GM19099 (cell line): Measurements from ENCODE around the gene NHS.

Source experiments
- POLR2A ChIP-seq: IDR thresholded peaks from 3 replicates; pipeline ENCODE4 v1.6.1; 2011; ENCODE audit warnings: low read depth; ENCODE audit not compliant: insufficient read length; ENCODE audit errors: extremely low read depth

The NHS gene

GRCh38 chrX:17495052-17495451 lies 120.1 kb downstream of the NHS start:
- TF ChIP-seq POLR2A, result no peak

DNA sequence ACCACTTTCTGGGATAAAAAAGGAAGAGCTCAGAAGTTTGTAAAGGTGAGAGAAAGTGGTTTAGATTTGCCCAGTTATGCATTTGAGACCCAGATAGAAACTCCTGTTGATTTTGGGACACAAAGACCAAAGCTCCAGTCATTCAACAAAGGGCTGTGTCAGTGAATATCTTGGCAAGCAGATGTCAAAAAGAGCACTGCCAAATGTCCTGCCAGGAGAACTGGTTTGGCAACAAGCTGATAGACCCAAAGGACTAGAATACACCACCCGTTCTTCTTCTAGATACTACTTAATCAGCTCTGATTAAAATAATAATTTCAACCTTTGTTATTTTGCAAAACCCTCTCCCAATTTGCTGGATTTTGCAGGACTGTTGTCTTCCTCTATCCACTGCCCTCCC lies 121.4 kb downstream of the NHS start:
- no peak for TF ChIP-seq POLR2A

DNA sequence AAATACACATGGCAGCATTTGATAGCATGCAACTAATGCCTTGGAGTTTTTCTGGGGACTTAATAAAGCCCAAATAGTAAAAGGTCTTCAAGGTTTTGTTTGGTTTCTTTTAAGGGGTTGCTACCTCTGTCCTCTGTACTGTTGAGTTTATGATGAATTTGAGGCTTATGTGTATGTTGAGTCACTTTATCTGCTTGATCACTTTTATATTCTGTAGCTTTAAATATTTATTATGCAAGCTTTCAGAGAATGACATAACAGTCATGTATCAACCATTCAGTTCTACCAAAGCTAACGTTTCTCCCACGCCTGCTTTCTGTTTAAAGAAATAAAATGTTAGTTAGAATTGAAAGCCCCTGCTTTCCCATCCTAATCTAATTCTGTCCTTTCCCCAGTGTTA lies 122.2 kb downstream of the NHS start:
- no peak for TF ChIP-seq POLR2A

DNA sequence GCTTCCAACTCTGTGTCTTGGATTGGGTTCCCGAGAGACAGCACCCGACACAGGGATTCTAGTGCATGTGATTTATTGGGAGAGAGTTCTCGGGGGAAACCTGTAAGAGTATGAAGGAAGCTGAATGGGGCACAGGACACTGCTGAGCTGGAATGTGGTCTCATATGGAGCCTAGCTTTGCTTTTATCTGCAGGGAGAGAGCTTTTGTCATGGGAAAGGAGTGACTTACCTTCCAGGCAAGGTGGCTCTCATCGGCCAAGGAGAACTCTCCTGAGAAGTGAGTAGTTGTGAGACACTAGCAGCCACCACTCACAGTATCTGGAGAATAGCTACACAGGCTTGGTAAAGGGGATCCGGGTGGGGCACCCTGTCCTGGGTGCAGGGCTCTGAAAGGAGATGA lies 124.5 kb downstream of the NHS start:
- no peak for TF ChIP-seq POLR2A

- TF ChIP-seq POLR2A, result no peak
Observed at GRCh38 chrX:17500145-17500579, 125.2 kb downstream of the NHS start.

- no peak for TF ChIP-seq POLR2A
Observed at GRCh38 chrX:17501746-17502145, 126.7 kb downstream of the NHS start.

GRCh38 chrX:17511556-17511955 lies 136.6 kb downstream of the NHS start:
- TF ChIP-seq POLR2A, result no peak

- no peak for TF ChIP-seq POLR2A
Observed at GRCh38 chrX:17519358-17519757, 144.4 kb downstream of the NHS start.

DNA sequence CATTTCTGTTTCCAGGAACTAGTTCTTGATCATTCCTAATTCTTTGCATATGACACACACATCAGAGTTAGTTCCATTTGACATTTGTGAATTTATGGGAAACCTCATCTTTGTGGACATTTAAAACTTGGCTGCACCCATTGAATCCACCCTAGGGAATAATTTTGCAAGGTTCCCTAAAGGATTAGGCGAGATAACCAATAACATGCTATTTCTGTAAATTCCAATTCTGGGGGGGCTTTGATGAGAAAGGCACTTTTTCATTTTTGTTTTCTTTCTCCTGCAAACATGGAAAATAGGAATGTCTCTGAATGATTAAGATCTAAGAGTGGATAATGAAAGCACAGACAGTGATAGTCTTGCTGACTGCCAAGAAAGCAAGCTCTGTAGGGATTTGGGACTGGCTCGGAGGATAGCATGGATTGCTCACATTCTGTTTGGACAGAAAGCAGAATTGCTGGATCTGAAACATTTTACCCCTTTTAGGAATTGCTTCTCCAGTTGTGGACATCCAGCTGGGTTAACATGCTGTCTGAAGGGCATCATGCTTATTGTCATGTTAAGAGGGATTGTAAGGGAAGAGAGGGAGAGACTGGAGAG lies 145.1 kb downstream of the NHS start:
- TF ChIP-seq POLR2A, result no peak

DNA sequence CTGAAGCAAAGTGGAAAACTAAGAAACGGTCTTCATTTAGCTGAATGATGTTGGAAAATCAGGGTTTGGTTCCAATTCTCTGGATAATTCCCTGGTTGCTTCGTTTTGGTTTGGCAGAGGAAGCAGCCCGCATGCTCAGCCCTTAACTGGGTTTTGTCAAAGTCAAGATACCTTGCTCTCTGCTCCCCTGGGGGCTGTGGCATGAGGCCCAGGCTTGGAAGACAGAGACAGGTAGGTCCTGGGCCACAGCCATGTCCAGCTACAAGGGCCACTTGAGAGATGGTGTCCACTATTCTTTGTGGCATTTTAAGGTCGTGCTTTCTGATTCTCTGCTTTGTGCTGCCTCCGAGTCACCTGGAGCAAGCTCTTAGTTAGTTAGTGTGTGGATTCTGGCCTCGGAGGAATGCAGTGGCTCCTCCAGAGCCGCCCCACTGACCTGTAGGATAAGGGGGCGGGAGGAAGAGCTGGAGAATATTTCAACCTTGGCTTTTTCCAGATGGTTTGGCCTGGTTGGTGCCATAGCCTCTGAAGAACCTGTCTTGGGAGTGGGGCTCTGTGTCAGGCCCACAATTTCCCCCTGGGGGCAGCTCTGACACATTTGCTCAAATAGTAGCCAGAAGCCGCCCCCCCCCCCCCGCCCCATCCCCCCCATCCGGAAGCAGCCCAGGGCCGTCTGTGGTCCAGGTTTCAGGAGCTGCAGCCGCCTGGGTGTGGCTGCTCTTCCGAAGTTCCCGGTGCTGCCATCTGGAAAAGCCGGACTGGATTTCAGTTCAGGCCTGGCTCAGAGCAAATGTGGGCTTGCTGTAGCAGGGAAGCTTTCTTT lies 147.1 kb downstream of the NHS start:
- no peak for TF ChIP-seq POLR2A

DNA sequence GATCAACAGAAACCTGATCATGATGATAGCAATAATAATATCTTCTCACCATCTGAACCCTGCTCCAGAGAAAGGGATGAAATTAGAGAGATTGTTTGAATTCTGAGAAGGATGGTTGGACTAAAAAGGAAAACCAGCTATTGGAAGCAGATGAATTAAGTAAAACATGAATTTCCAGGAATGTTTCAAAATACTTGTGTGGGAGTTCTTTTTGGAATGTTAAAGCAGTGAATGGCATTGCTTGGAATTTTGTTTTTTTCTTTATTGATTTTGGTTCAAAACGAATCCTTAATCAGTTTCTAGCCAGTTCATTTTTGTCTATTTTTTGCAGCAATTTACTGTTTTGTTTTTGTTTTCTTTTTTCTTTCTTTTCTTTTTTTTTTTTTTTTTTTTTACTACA lies 150.3 kb downstream of the NHS start:
- no peak for TF ChIP-seq POLR2A

GRCh38 chrX:17525762-17526555 lies 151.0 kb downstream of the NHS start:
- no peak for TF ChIP-seq POLR2A

GRCh38 chrX:17527135-17527701 lies 152.2 kb downstream of the NHS start:
- TF ChIP-seq POLR2A, result no peak

DNA sequence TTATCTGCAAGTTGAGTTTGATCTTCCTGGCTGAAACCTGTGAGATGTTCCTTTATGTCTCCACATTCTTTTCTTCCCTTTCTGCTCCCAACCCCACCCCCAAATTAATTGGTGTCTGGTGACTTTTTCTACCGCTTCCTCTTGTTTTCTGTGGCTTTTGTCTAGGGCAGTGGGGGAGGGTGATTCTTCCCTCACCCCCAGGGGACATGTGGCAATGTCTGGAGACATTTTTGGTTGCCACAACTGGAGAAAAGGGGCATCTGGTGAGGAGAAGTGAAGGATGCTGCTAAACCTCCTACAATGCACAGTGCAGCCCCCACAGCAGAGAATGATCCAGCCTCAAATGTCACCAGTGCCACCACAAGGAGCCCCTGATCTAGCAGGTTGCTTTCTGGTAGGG lies 152.9 kb downstream of the NHS start:
- TF ChIP-seq POLR2A, result no peak

DNA sequence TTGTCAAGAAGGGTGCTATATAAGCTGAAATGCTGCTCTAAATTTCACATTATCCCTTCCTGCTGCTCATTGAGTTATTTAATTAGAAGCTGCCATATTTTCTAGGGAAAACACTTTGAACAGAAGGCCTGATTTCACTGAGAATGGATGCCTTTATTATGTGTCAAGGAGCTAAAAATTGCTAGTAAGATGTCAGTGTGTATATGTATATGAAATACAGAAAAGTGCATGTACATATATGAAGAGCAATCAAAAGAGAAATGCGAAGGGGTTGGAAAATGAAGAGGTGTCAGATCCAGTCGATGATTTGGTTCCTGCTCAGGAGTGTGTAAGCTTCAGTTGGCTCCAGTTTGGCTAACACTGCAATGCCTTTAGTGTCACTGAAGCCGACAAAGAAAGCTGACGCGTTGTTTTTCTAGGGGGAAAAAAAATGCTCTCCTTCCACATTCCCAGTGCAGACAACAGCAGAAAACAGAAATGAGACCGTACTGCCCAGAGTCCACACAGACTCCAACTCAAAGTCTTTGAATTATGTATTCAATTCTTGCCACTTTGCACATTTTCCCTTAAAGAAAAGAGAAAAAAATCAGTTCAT lies 154.2 kb downstream of the NHS start:
- TF ChIP-seq POLR2A, result no peak
